ENCODE results near the gene NOXRED1. TPM values are rescaled to one million over a fixed set of nuclear protein-coding genes. Genes with fewer than 3 reads are reported as not detected.
"Not testable (repeated sequence)": the region's sequence is repeated elsewhere in the genome, so short reads cannot be mapped to it uniquely, and the experiment has no call there.

Gene NOXRED1
- 0.33 TPM for total RNA-seq

GRCh38 chr14:77423423-77423822 is at the start of gene NOXRED1:
Gene NOXRED1 (minus strand): TSS chr14:77423523. CDS start chr14:77422889, 634 bp downstream.
- ATAC-seq, result no peak

GRCh38 chr14:77470224-77470870 is 47.0 kb upstream of the NOXRED1 start:
- no peak for ATAC-seq
- DNase-seq (ENCODE audit: low spot score), result no peak

More at GRCh38 chr14:77423423-77423822, at the start of gene NOXRED1:
- no peak for DNase-seq (ENCODE audit: low spot score)

- ATAC-seq (no peak), DNase-seq (ENCODE audit: low spot score) (no peak)
These were observed 46.2 kb upstream of the NOXRED1 start for GRCh38 chr14:77469539-77469938.

- ATAC-seq (no peak), DNase-seq (ENCODE audit: low spot score) (no peak)
These were observed 45.8 kb upstream of the NOXRED1 start for GRCh38 chr14:77469067-77469505.

- DNase-seq (ENCODE audit: low spot score) (no peak), ATAC-seq (no peak)
These were observed 44.5 kb upstream of the NOXRED1 start for GRCh38 chr14:77467801-77468200.

GRCh38 chr14:77459072-77459723 is 35.9 kb upstream of the NOXRED1 start:
- ATAC-seq (no peak), DNase-seq (ENCODE audit: low spot score) (no peak)

- peak; percentile 42 for ATAC-seq
- peak; percentile 54 for DNase-seq (ENCODE audit: low spot score)
These were observed 35.1 kb upstream of the NOXRED1 start for GRCh38 chr14:77458249-77458950.

- ATAC-seq, result peak; percentile 95
- peak; percentile 97 for DNase-seq (ENCODE audit: low spot score)
These were observed 34.4 kb upstream of the NOXRED1 start, which contains the start of the genes AHSA1 and VIPAS39 for GRCh38 chr14:77457522-77458248. Gene AHSA1 (plus strand): TSS chr14:77458093. CDS start chr14:77458190, 97 bp downstream. Gene VIPAS39 (minus strand): TSS chr14:77457601. CDS start chr14:77454102, 3,499 bp downstream.

GRCh38 chr14:77457115-77457521 is 33.8 kb upstream of the NOXRED1 start:
- DNase-seq (ENCODE audit: low spot score) (no peak), ATAC-seq (no peak)

- no peak for DNase-seq (ENCODE audit: low spot score)
- no peak for ATAC-seq
These were observed 32.8 kb upstream of the NOXRED1 start for GRCh38 chr14:77455966-77456640.

GRCh38 chr14:77442196-77442595 is 18.9 kb upstream of the NOXRED1 start:
- ATAC-seq (no peak), DNase-seq (ENCODE audit: low spot score) (no peak)

- ATAC-seq (no peak), DNase-seq (ENCODE audit: low spot score) (no peak)
These were observed 16.5 kb upstream of the NOXRED1 start for GRCh38 chr14:77439861-77440260.

- DNase-seq (ENCODE audit: low spot score) (no peak), ATAC-seq (no peak)
These were observed 15.3 kb upstream of the NOXRED1 start for GRCh38 chr14:77438596-77438995.

GRCh38 chr14:77436042-77436441 is 12.7 kb upstream of the NOXRED1 start:
- DNase-seq (ENCODE audit: low spot score) (no peak), ATAC-seq (no peak)

GRCh38 chr14:77426396-77426795 is 3.1 kb upstream of the NOXRED1 start:
- DNase-seq (ENCODE audit: low spot score) (no peak), ATAC-seq (no peak)

- ATAC-seq (no peak), DNase-seq (ENCODE audit: low spot score) (no peak)
These were observed 1.5 kb upstream of the NOXRED1 start for GRCh38 chr14:77424862-77425261.

GRCh38 chr14:77421201-77421600 is 2.1 kb downstream of the NOXRED1 start:
- no peak for ATAC-seq
- DNase-seq (ENCODE audit: low spot score), result no peak

- DNase-seq (ENCODE audit: low spot score) (no peak), ATAC-seq (no peak)
These were observed 6.5 kb downstream of the NOXRED1 start for GRCh38 chr14:77416836-77417235.

GRCh38 chr14:77416098-77416497 is 7.2 kb downstream of the NOXRED1 start:
- DNase-seq (ENCODE audit: low spot score); ATAC-seq: not testable (repeated sequence)

- not testable (repeated sequence) for ATAC-seq; DNase-seq (ENCODE audit: low spot score)
These were observed 7.8 kb downstream of the NOXRED1 start for GRCh38 chr14:77415403-77416030.
